Caco-2 (cell line): ENCODE results near the gene ST8SIA1. TPM values are rescaled to one million over a fixed set of nuclear protein-coding genes. Genes with fewer than 3 reads are reported as not detected.

Experiments
- BruUV-seq: library from RNA; stranded (reverse); fragments of 400-500 nt; replicated peaks from 2 replicates; lab custom pipeline; 2021; lab: Mats Ljungman, UMichigan
- CTCF ChIA-PET: fragments of 300-600 bp; sonication (Branson Sonifier 250); formaldehyde crosslinking; loops from one replicate; lab custom pipeline; 2022; ENCODE audit warnings: antibody characterized with exemption; lab: Charles Lee
- POLR2A ChIA-PET: fragments of 300-600 bp; sonication (Branson Sonifier 250); formaldehyde crosslinking; loops from one replicate; lab custom pipeline; 2022; ENCODE audit warnings: antibody characterized with exemption; lab: Charles Lee
- DNase-seq, 2 experiments: peaks; one replicate each; pipeline versions ENCODE4 v3.0.0 to v3.0.0-alpha.2; 2020 to 2022
- H3K27me3 ChIP-seq: replicated peaks from 2 replicates; pipeline ENCODE4 v1.6.0; 2011; ENCODE audit warnings: low read length; ENCODE audit not compliant: control insufficient read depth, insufficient read depth
- H3K36me3 ChIP-seq: 2 replicates; pipeline ENCODE4 v1.5.1; 2011; ENCODE audit warnings: low read length; ENCODE audit not compliant: control insufficient read depth, insufficient read depth
- H3K4me1 ChIP-seq: fragments of 250-450 bp; sonication (Bioruptor Pico); 2 replicates; pipeline ENCODE4 v1.5.1; 2020; ENCODE audit warnings: mild to moderate bottlenecking
- H3K4me3 ChIP-seq: 2 replicates; pipeline ENCODE4 v1.5.1; 2011; ENCODE audit warnings: low read depth, mild to moderate bottlenecking, control low read depth, low read length
- H3K9me3 ChIP-seq: fragments of 250-450 bp; sonication (Bioruptor Pico); 2 replicates; pipeline ENCODE4 v1.5.1; 2020; ENCODE audit warnings: mild to moderate bottlenecking, moderate library complexity
- H3K27ac Mint-ChIP-seq: one replicate; pipeline ENCODE4 v1.8.0; 2022; ENCODE audit warnings: mixed read lengths; ENCODE audit not compliant: unreplicated experiment
- H3K27me3 Mint-ChIP-seq: one replicate; pipeline ENCODE4 v1.8.0; 2022; ENCODE audit warnings: mixed read lengths; ENCODE audit not compliant: insufficient read depth, unreplicated experiment
- H3K36me3 Mint-ChIP-seq: one replicate; pipeline ENCODE4 v1.8.0; 2022; ENCODE audit warnings: mild to moderate bottlenecking, mixed read lengths; ENCODE audit not compliant: insufficient read depth, unreplicated experiment
- H3K4me1 Mint-ChIP-seq: one replicate; pipeline ENCODE4 v1.8.0; 2022; ENCODE audit warnings: low read depth, mixed read lengths; ENCODE audit not compliant: unreplicated experiment
- H3K4me3 Mint-ChIP-seq: one replicate; pipeline ENCODE4 v1.8.0; 2022; ENCODE audit warnings: mild to moderate bottlenecking, moderate library complexity, mixed read lengths; ENCODE audit not compliant: unreplicated experiment
- H3K9me3 Mint-ChIP-seq: one replicate; pipeline ENCODE4 v1.8.0; 2022; ENCODE audit warnings: mixed read lengths; ENCODE audit not compliant: unreplicated experiment
- CTCF ChIP-seq, 2 experiments: fragments of 200-600 bp in 1 of 2; IDR thresholded peaks; 1 replicate in 1 of 2; 2 replicates in 1 of 2; pipeline versions ENCODE4 v1.5.1 to v1.8.0; 2011 to 2022; ENCODE audit warnings: antibody characterized with exemption in 1 of 2, control low read depth in 1 of 2, inconsistent platforms in 1 of 2, low read depth in 1 of 2, low read length in 1 of 2, mild to moderate bottlenecking in 1 of 2, moderate library complexity in 1 of 2; ENCODE audit not compliant: insufficient read depth in 1 of 2, severe bottlenecking in 1 of 2, unreplicated experiment in 1 of 2
- intact Hi-C: fragments of 100-400 bp; cut with micrococcal nuclease; formaldehyde crosslinking; loops from one replicate; pipeline ENCODE4 v1.10.0; 2022; ENCODE audit not compliant: unreplicated experiment
- total RNA-seq: library from RNA; stranded (reverse); gene quantifications from 2 replicates; pipeline ENCODE4 v1.2.3, GENCODE V29; 2022

ST8SIA1 gene
- total RNA-seq, 1 experiment from 2014 or later, result not detected

- no peaks in the 10 kb centered on the region for H3K4me1 Mint-ChIP-seq
- no peak for DNase-seq
- peaks cover 4% of the 10 kb centered on the region for H3K27me3 Mint-ChIP-seq
- intact Hi-C loops, result no loop called here
- H3K27ac Mint-ChIP-seq, result no peak overlapping the region
- Histone ChIP-seq H3K9me3 (no peaks in the 10 kb centered on the region; the same call in 1 of the 2 replicates), H3K36me3 (no peaks in the 10 kb centered on the region), H3K4me1 (no peaks in the 10 kb centered on the region), H3K4me3 (no peak overlapping the region), H3K27me3 (no peaks in the 10 kb centered on the region)
- CTCF ChIA-PET, result no interaction called here
- no peak for TF ChIP-seq CTCF (IDR thresholded peaks at IDR 0.05; ENCODE audit: insufficient read depth in 1 of 2, low read depth in 1 of 2, low read length in 1 of 2, severe bottlenecking in 1 of 2, unreplicated experiment in 1 of 2)
- BruUV-seq, result no TSS peak
- no peaks in the 10 kb centered on the region for H3K9me3 Mint-ChIP-seq
- no peaks in the 10 kb centered on the region for H3K36me3 Mint-ChIP-seq
- H3K4me3 Mint-ChIP-seq, result no peak overlapping the region
- POLR2A ChIA-PET, result no interaction called here
These were observed 40.0 kb upstream of the ST8SIA1 start for GRCh38 chr12:22374508-22374907.

GRCh38 chr12:22372277-22372837 lies 37.9 kb upstream of the ST8SIA1 start:
- Mint-ChIP-seq H3K9me3 (peaks cover 19% of the 10 kb centered on the region), H3K4me1 (no peaks in the 10 kb centered on the region), H3K4me3 (no peak overlapping the region), H3K27ac (no peak overlapping the region), H3K36me3 (no peaks in the 10 kb centered on the region), H3K27me3 (peaks cover 16% of the 10 kb centered on the region)
- ChIA-PET CTCF (no interaction called here), POLR2A (no interaction called here)
- H3K27me3 ChIP-seq, result no peaks in the 10 kb centered on the region
- no peaks in the 10 kb centered on the region; the same call in 1 of the 2 replicates for H3K9me3 ChIP-seq
- no peaks in the 10 kb centered on the region for H3K4me1 ChIP-seq
- no TSS peak for BruUV-seq
- no peak overlapping the region for H3K4me3 ChIP-seq
- no peak for TF ChIP-seq CTCF (IDR thresholded peaks at IDR 0.05; ENCODE audit: insufficient read depth in 1 of 2, low read depth in 1 of 2, low read length in 1 of 2, severe bottlenecking in 1 of 2, unreplicated experiment in 1 of 2)
- no peaks in the 10 kb centered on the region for H3K36me3 ChIP-seq
- no peak for DNase-seq
- intact Hi-C loops, result no loop called here

GRCh38 chr12:22366181-22366580 lies 31.7 kb upstream of the ST8SIA1 start:
- peaks cover 20% of the 10 kb centered on the region for H3K9me3 Mint-ChIP-seq
- H3K36me3 ChIP-seq, result no peaks in the 10 kb centered on the region
- POLR2A ChIA-PET, result no interaction called here

More at GRCh38 chr12:22366181-22366580, 31.7 kb upstream of the ST8SIA1 start:
- no peak overlapping the region for H3K4me3 Mint-ChIP-seq
- Histone ChIP-seq H3K9me3 (no peaks in the 10 kb centered on the region; the same call in 1 of the 2 replicates), H3K27me3 (no peaks in the 10 kb centered on the region), H3K4me3 (no peak overlapping the region), H3K4me1 (no peaks in the 10 kb centered on the region)
- H3K4me1 Mint-ChIP-seq, result no peaks in the 10 kb centered on the region
- intact Hi-C loops, result no loop called here
- BruUV-seq, result no TSS peak
- CTCF ChIA-PET, result no interaction called here
- TF ChIP-seq CTCF (IDR thresholded peaks at IDR 0.05; ENCODE audit: insufficient read depth in 1 of 2, low read depth in 1 of 2, low read length in 1 of 2, severe bottlenecking in 1 of 2, unreplicated experiment in 1 of 2), result no peak
- no peak for DNase-seq
- peaks cover 12% of the 10 kb centered on the region for H3K27me3 Mint-ChIP-seq
- H3K36me3 Mint-ChIP-seq, result no peaks in the 10 kb centered on the region
- no peak overlapping the region for H3K27ac Mint-ChIP-seq
